ENCODE results near the gene UXS1. TPM values are rescaled to one million over a fixed set of nuclear protein-coding genes. Genes with fewer than 3 reads are reported as not detected.

The UXS1 gene
- total RNA-seq, 2 experiments from 2014 or later, result 20.5 to 21.9 TPM

DNA sequence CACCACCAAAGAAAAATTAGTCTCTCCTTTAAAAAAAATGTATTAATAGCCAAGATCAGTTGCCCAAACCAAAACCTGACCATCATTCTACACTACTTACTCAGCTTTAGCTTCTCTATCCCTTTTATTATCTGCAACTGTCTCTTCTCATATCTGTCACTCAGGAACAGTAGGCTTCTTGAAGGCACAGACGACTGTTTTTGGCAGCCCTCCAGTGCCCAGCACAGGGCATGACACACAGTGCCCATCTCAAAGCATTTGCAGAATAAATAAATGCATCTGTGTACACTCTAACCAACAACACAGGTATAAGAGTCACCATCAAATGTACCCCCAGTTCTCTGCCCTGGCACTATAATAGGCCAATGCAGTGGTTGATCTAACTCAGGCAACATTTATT, 117.2 kb downstream of the UXS1 start:
- Histone ChIP-seq H3K4me3 (ENCODE audit: low read depth, low read length, poor library complexity, severe bottlenecking) (no peak overlapping the region), H3K79me2 (ENCODE audit: insufficient read depth, low read depth, low read length) (no peaks in the 10 kb centered on the region), H3K27ac (ENCODE audit: low read depth, low read length, poor library complexity, severe bottlenecking) (no peak overlapping the region), H2AFZ (ENCODE audit: low read length) (no peak overlapping the region), H4K20me1 (ENCODE audit: insufficient read depth, low read length) (no peaks in the 10 kb centered on the region), H3K4me2 (ENCODE audit: low read length) (no peak overlapping the region), H3K9me3 (ENCODE audit: low read length) (no peaks in the 10 kb centered on the region), H3K36me3 (ENCODE audit: insufficient read depth, low read length) (no peaks in the 10 kb centered on the region), H3K4me1 (ENCODE audit: insufficient read depth, low read length, poor library complexity, severe bottlenecking) (no peaks in the 10 kb centered on the region), H3K9me2 (ENCODE audit: insufficient read depth, low read length) (no peaks in the 10 kb centered on the region)
- ChIA-PET POLR2A (no interaction called here), CTCF (ENCODE audit: unreplicated experiment) (no interaction called here)
- TF ChIP-seq, protein P1, sequence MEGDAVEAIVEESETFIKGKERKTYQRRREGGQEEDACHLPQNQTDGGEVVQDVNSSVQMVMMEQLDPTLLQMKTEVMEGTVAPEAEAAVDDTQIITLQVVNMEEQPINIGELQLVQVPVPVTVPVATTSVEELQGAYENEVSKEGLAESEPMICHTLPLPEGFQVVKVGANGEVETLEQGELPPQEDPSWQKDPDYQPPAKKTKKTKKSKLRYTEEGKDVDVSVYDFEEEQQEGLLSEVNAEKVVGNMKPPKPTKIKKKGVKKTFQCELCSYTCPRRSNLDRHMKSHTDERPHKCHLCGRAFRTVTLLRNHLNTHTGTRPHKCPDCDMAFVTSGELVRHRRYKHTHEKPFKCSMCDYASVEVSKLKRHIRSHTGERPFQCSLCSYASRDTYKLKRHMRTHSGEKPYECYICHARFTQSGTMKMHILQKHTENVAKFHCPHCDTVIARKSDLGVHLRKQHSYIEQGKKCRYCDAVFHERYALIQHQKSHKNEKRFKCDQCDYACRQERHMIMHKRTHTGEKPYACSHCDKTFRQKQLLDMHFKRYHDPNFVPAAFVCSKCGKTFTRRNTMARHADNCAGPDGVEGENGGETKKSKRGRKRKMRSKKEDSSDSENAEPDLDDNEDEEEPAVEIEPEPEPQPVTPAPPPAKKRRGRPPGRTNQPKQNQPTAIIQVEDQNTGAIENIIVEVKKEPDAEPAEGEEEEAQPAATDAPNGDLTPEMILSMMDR (conservative IDR thresholded peaks at IDR 0.05; ENCODE audit: low read length), result no peak
- TF ChIP-seq EZH2phosphoT487 (IDR thresholded peaks at IDR 0.05; ENCODE audit: borderline replicate concordance, low read depth, low read length), result no peak
- BruUV-seq (replicated peaks), result no TSS peak
- DNase-seq (ENCODE audit: low spot score), result no peak
- intact Hi-C loops (cut with micrococcal nuclease; ENCODE audit: unreplicated experiment), result no loop called here

DNA sequence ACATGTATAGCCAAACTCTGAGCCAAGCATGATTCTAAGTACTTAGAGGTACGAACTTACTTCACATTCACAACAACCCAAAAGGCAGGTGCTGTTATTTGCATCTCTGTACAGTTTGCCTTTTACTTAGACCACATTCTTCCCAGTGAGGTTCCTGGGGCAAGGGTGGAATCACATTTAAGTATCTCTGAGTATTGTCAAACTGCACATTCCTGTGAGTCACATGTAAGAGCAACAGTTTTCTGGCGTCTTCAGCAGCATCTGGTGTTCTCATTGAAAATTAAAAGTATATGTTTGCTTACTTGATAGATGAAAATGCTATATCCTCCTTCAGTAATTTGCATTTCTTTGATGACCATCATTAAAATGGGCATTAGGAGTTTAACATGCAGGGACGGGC, 119.1 kb downstream of the UXS1 start:
- ChIA-PET POLR2A (no interaction called here), CTCF (ENCODE audit: unreplicated experiment) (no interaction called here)
- no peaks in the 10 kb centered on the region for H3K36me3 ChIP-seq (ENCODE audit: insufficient read depth, low read length)
- H3K27ac ChIP-seq (ENCODE audit: low read depth, low read length, poor library complexity, severe bottlenecking), result no peak overlapping the region
- H4K20me1 ChIP-seq (ENCODE audit: insufficient read depth, low read length), result no peaks in the 10 kb centered on the region
- no peaks in the 10 kb centered on the region for H3K4me1 ChIP-seq (ENCODE audit: insufficient read depth, low read length, poor library complexity, severe bottlenecking)
- DNase-seq (ENCODE audit: low spot score), result no peak
- H3K9me3 ChIP-seq (ENCODE audit: low read length), result no peaks in the 10 kb centered on the region
- intact Hi-C loops (cut with micrococcal nuclease; ENCODE audit: unreplicated experiment), result no loop called here
- no peak overlapping the region for H3K4me2 ChIP-seq (ENCODE audit: low read length)
- no TSS peak for BruUV-seq (replicated peaks)
- TF ChIP-seq EZH2phosphoT487 (IDR thresholded peaks at IDR 0.05; ENCODE audit: borderline replicate concordance, low read depth, low read length), result no peak
- TF ChIP-seq, protein P1 (conservative IDR thresholded peaks at IDR 0.05; ENCODE audit: low read length), result no peak
- no peak overlapping the region for H3K4me3 ChIP-seq (ENCODE audit: low read depth, low read length, poor library complexity, severe bottlenecking)
- H3K9me2 ChIP-seq (ENCODE audit: insufficient read depth, low read length), result no peaks in the 10 kb centered on the region
- no peak overlapping the region for H2AFZ ChIP-seq (ENCODE audit: low read length)
- H3K79me2 ChIP-seq (ENCODE audit: insufficient read depth, low read depth, low read length), result no peaks in the 10 kb centered on the region

DNA sequence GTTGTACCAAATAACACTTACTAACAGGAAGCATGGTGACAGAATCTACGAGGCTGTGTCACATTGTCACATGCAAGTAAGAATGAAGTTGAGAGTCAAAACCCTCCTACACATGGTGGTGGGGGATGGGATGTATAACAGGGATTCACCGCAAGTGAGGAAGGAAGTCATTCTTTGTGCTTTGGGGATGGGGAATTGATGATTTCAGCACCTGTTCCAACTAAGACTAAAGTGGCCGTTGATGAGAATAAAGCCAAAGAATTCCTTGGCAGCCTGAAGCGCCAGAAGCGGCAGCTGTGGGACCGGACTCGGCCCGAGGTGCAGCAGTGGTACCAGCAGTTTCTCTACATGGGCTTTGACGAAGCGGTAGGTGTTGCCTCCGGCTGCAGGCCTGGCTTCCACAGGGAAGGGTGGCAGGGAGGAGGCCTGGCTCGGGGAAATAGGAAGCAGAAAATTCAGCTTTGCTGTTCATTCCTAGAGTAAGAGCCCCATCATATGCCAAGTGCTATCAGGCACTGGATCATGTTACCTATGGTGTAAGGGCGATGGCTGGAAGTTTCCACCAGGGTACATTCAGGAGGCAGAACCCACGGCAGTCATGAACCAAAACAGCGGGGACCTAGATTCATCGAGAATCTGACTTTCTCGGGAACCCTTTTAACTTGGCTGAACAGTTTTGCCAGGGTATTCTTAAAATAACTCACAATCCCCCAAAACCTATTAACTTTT, 120.3 kb downstream of the UXS1 start:
- Histone ChIP-seq H2AFZ (ENCODE audit: low read length) (no peak overlapping the region), H4K20me1 (ENCODE audit: insufficient read depth, low read length) (no peaks in the 10 kb centered on the region), H3K36me3 (ENCODE audit: insufficient read depth, low read length) (no peaks in the 10 kb centered on the region), H3K27ac (ENCODE audit: low read depth, low read length, poor library complexity, severe bottlenecking) (no peak overlapping the region), H3K79me2 (ENCODE audit: insufficient read depth, low read depth, low read length) (no peaks in the 10 kb centered on the region), H3K9me2 (ENCODE audit: insufficient read depth, low read length) (no peaks in the 10 kb centered on the region), H3K4me1 (ENCODE audit: insufficient read depth, low read length, poor library complexity, severe bottlenecking) (no peaks in the 10 kb centered on the region), H3K4me2 (ENCODE audit: low read length) (no peak overlapping the region), H3K9me3 (ENCODE audit: low read length) (no peaks in the 10 kb centered on the region), H3K4me3 (ENCODE audit: low read depth, low read length, poor library complexity, severe bottlenecking) (no peak overlapping the region)
- ChIA-PET CTCF (ENCODE audit: unreplicated experiment) (no interaction called here), POLR2A (no interaction called here)
- DNase-seq (ENCODE audit: low spot score), result no peak
- no TSS peak for BruUV-seq (replicated peaks)
- TF ChIP-seq, protein P1 (conservative IDR thresholded peaks at IDR 0.05; ENCODE audit: low read length), result no peak
- no peak for TF ChIP-seq EZH2phosphoT487 (IDR thresholded peaks at IDR 0.05; ENCODE audit: borderline replicate concordance, low read depth, low read length)
- intact Hi-C loops (cut with micrococcal nuclease; ENCODE audit: unreplicated experiment), result no loop called here
